NCI-H2227 treated with DMSO at 0.1 percent for 48 hours (cell line): Measurements from ENCODE around the gene STK26.
"Not testable (repeated sequence)": the region's sequence is repeated elsewhere in the genome, so short reads cannot be mapped to it uniquely, and the experiment has no call there.

Experiments
- DNase-seq: peaks from one replicate; lab custom pipeline; 2025; lab: John Stamatoyannopoulos, UW

The STK26 gene

DNA sequence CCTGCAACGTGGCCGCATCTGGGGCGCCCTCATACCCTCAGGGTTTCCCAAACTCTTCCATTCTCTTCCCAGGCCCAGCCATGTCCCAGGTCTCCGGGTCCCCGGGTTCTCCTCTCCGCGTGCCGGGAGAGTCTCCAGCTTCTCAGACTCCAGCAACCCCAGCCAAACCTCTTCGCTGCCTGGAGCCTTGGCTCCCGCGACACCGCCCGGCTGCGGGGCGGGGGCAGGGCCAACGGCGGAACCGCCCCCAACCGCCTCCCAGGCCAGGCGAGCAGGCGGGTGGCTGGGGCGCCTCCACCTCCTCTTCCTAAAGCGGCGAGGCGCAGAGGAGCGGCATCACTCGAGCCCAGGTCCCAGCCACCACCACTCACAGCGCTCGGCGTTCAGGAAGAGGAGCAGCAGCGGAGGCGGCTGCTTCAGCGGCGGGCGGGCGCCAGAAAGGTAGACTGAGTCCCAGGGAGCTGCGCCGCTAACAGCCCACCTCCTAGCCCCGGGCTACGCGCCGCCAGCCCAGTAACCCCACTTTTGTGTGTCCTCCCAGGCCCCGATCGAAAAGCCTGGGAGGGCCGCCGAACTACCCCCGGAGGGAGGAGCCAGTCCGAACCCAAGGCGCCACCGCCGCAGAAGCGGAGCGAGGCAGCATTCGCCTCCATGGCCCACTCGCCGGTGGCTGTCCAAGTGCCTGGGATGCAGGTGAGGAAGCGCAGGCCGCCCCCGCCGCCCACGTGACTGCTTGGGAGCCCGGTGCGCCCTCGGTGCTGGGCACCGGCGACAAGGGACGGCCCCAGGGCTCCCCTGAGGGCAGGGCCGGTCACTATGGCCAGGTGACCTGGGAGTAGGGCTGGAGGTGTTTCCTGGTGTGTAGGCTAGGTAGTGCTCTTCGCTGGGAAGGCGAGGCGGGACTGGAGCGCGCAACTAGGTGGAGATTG, at the start of gene STK26:
STK26 (plus strand) TSS at position 336 of the 929 bp plus-strand sequence; CDS start at position 652, 316 bp downstream.
- DNase-seq, result no peak

- no peak for DNase-seq
Observed at GRCh38 chrX:131975851-131976250, 47.3 kb upstream of the STK26 start.

DNA sequence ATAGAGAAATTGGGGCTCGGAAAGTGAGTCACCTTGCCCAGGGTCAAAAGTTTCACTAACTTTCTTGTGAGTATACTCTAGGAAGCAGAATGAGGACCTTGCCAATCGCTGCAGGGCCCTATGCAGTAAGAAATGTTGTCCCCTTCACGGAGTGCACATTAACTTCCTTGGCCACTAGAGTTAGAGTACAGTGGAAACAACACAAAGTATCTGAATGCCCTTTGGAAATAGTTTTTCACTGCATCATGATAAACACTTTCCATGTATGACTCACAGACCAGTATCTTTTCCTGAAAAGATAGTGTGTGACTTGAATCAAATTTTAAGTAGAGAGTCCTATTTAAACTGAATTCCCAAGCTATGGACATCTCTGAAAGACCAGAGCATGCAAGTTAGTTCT, 45.5 kb upstream of the STK26 start:
- no peak for DNase-seq

- DNase-seq, result no peak
Observed at GRCh38 chrX:131979116-131979515, 44.0 kb upstream of the STK26 start.

DNA sequence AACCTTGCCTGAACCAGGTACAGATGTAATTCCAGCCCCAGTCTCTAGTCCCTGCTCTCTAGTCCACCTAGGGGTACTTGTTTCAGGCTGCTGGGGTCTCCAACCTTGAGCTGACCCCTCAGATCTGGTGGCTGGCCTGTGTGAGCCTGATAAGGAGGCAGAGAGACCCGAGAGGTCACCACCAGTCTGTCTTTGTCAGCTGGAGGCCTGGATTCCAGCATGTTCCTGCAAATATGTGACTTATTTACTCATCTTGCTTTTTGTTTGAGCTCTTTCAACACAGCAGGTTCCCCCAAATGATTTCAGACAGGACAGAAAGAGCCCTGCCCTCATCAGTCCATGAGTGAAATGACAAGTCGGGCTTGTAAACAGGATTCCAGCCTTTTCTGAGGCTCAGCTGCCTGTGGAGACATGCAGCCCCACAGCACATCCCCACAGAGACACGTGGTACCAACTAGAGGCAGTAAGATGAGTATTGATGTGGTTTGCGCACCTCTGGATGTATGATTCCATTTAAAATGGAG, 37.5 kb upstream of the STK26 start:
- DNase-seq, result no peak

GRCh38 chrX:131987252-131987651, 35.9 kb upstream of the STK26 start:
- DNase-seq, result no peak

GRCh38 chrX:131988236-131988635, 34.9 kb upstream of the STK26 start:
- no peak for DNase-seq

DNA sequence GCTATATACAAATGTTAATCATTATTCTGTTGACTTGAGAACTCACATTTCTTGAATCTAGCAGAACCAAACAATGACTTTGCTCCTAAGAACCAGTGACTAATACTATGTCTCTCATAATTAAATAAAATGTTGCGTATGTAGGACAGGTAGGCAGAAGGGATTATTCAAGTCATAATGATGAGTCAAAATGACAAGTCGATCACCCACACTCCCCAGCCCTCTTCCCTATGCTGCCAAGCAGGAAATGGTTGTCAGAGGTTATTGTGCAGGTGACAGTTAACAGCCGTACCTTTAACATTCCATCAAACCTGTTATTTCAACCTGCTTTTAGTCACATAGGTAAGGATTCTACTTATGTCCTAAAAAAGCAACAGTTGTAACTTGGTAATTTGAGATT, 22.0 kb upstream of the STK26 start:
- no peak for DNase-seq

DNA sequence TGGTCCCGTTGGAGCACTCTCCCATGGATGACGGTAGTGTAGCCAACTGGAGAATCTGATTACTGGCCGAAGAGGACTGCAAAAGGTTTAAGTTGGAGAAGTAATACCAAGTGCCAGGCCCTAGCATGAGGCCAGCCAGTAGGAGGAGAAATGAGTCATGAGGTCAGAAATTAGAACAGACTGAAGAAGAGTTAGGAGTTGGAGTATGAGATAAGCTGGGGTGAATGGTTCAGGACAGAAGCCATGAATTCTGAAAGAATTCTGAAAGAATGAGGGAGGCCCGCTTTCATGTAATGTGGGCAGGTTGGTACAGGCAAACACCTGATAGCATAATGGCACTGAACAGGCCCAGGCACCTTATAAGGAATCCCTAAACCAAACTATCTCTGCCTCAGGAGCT, 18.4 kb upstream of the STK26 start:
- DNase-seq, result no peak

DNA sequence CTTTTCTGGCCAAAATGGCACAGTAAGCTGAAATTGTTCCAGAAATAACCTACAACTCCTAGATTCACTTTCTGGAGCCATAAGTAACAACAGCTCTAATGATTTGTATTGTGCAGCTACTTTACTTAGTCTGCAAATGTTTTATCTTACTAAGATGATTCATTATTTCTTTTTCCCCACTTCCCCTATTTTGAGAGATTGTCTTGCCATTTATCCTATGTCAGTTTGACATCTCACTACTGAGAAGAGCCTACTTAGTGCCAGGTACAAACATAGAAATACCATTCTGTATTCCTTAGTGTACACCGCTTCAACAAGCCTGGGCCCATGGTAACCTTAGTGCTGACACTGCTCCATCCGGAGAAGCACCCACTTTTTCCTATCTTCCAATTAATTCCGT, 13.8 kb upstream of the STK26 start:
- no peak for DNase-seq

- DNase-seq, result not testable (repeated sequence)
Observed at GRCh38 chrX:132010213-132010612, 12.9 kb upstream of the STK26 start.

DNA sequence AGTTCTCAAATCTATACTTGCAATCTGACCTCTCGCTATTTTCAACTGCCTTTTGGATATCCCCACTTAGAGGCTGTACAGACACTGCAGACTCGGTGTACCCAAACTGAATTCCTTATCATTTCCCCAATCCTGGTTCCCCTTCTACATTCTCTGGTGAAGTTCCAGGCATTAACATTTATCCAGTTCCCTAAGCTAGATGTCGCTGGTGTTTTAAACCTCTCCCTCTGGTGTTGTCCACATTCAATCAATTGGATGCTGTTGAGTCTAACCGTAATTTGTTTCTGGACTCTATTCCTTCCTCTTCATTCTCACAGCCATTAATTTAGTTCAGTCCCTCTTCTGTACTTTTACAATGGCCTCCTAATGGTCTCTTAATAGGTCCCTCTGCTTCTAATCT, 7.2 kb upstream of the STK26 start:
- DNase-seq, result no peak

GRCh38 chrX:132016628-132017430, 6.3 kb upstream of the STK26 start:
- DNase-seq, result no peak

DNA sequence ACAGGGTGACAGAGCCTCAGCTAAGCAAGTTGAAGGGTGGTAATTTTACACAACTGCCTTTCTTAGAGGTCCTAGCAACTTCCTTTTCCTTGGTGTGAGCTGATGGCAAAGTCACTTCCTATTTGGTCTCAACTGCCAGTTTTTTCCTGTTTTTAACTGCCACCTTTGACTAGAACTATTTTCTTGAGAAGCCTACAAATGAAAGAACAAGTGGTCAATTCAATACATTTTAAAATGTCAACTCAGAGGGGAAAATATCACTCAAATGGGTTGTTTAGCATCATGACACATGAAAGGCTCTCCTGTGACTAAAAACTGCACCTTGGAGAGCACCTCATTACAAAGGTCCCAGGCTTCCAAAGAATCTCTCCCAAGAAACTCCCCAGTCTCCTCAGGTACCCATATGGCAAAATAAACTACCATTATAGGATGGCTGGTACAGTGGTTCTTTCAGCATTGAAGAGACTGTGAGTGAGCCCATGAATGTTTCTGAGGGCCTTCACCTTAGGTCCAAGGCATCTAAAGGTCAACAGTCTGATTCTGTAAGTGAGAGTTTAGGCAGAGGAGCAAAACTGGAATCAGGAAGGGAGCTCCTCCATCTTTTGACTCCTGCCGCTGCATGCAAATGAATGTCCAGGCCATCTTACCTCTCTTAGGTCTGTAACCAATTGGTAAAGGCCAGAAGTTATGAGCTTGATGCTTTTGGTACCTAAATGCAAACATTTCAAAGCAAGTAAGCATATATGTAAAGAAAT, 5.5 kb upstream of the STK26 start:
- DNase-seq, result no peak

DNA sequence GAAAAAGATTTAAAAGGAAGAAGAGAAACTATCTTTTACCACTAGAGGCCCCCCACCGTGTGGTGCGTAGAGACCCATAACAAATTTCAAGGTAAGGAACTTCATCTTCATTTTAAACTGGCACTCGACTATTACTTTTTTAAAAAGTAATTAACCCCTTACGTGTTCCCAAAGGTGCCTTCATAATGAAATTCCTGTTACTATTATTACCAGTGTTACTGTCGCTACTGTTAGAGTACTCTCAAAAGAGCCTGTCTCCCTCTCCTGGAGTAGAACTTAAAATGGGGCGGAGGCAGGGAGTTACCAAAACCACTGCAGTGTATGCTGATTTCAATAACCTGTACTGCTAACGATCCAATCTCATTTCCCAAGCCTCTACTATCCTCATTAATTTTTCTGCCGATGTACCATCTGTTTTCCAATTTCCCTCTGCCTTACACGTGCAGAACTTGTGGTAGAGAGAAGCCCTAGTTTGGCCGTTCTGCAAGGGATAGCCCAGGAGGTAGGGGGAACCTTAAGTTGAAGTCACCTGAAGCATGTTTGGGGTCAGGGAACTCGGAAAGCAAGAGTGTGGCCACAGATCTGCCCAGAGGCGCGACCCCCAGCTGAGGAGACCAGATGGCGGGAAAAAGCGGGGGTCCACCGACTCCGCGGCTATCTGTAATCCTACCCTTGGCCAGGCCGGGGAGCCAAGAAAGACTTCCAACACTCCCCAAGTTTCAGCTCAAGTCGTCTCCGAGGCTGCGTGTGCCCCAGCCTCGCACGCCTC, 720 bp upstream of the STK26 start:
- no peak for DNase-seq

GRCh38 chrX:132023896-132024386, 839 bp downstream of the STK26 start:
- DNase-seq, result no peak

GRCh38 chrX:132025041-132025440, 1.9 kb downstream of the STK26 start:
- DNase-seq, result no peak

GRCh38 chrX:132030264-132030663, 7.2 kb downstream of the STK26 start:
- DNase-seq, result no peak

- no peak for DNase-seq
Observed at GRCh38 chrX:132031867-132032266, 8.8 kb downstream of the STK26 start.

- no peak for DNase-seq
Observed at GRCh38 chrX:132033166-132033565, 10.1 kb downstream of the STK26 start.

GRCh38 chrX:132034648-132035047, 11.5 kb downstream of the STK26 start:
- no peak for DNase-seq
